HEK293T (cell line): ENCODE results near the gene SARS2.

ENCODE experiments used
- CTCF ChIA-PET: fragments of 350-600 bp; formaldehyde crosslinking; extraction: SDS; loops from one replicate; lab custom pipeline; 2021; ENCODE audit warnings: antibody characterized with exemption, inconsistent platforms; lab: Yijun Ruan, JAX
- POLR2A ChIA-PET: fragments of 350-600 bp; formaldehyde crosslinking; extraction: SDS; loops from one replicate; lab custom pipeline; 2020; ENCODE audit warnings: antibody characterized with exemption, inconsistent platforms; lab: Yijun Ruan, JAX
- DNase-seq: peaks from one replicate; pipeline ENCODE4 v3.0.0; 2012; ENCODE audit warnings: mixed read lengths; ENCODE audit errors: extremely low spot score
- ARNT ChIP-seq: fragments of 450-650 bp; IDR thresholded peaks from 2 replicates; pipeline ENCODE4 v1.6.1; 2017; ENCODE audit warnings: mild to moderate bottlenecking
- BHLHE40 ChIP-seq: fragments of 450-650 bp; IDR thresholded peaks from 2 replicates; pipeline ENCODE4 v1.6.1; 2016; ENCODE audit warnings: mild to moderate bottlenecking, moderate library complexity, borderline replicate concordance
- CTBP1 ChIP-seq: fragments of 450-650 bp; IDR thresholded peaks from 2 replicates; pipeline ENCODE4 v1.6.1; 2016; ENCODE audit warnings: borderline replicate concordance
- ELF4 ChIP-seq: fragments of 450-650 bp; IDR thresholded peaks from 2 replicates; pipeline ENCODE4 v1.6.1; 2017; ENCODE audit warnings: antibody characterized with exemption
- FOXA1 ChIP-seq: fragments of 450-650 bp; IDR thresholded peaks from 2 replicates; pipeline ENCODE4 v1.6.1; 2016; ENCODE audit warnings: mild to moderate bottlenecking
- FOXK2 ChIP-seq: fragments of 450-650 bp; IDR thresholded peaks from 2 replicates; pipeline ENCODE4 v1.6.1; 2016; ENCODE audit warnings: mild to moderate bottlenecking
- FOXM1 ChIP-seq: fragments of 450-650 bp; IDR thresholded peaks from 2 replicates; pipeline ENCODE4 v1.6.1; 2017; ENCODE audit warnings: mild to moderate bottlenecking, borderline replicate concordance
- HDGF ChIP-seq: fragments of 450-650 bp; IDR thresholded peaks from 2 replicates; pipeline ENCODE4 v1.6.1; 2017; ENCODE audit warnings: antibody characterized with exemption, borderline replicate concordance
- L3MBTL2 ChIP-seq: fragments of 450-650 bp; conservative IDR thresholded peaks from 2 replicates; pipeline ENCODE4 v1.6.1; 2016; ENCODE audit warnings: mild to moderate bottlenecking
- LEF1 ChIP-seq: fragments of 450-650 bp; IDR thresholded peaks from 2 replicates; pipeline ENCODE4 v1.6.1; 2017; ENCODE audit warnings: mild to moderate bottlenecking, borderline replicate concordance
- NFRKB ChIP-seq: fragments of 450-650 bp; IDR thresholded peaks from 2 replicates; pipeline ENCODE4 v1.6.1; 2016; ENCODE audit warnings: mild to moderate bottlenecking, moderate library complexity
- PKNOX1 ChIP-seq: fragments of 450-650 bp; IDR thresholded peaks from 2 replicates; pipeline ENCODE4 v1.6.1; 2016
- SP1 ChIP-seq: fragments of 450-650 bp; IDR thresholded peaks from 2 replicates; pipeline ENCODE4 v1.6.1; 2017
- SUZ12 ChIP-seq: fragments of 450-650 bp; IDR thresholded peaks from 2 replicates; pipeline ENCODE4 v1.6.1; 2016; ENCODE audit warnings: mild to moderate bottlenecking
- TARDBP ChIP-seq: fragments of 450-650 bp; IDR thresholded peaks from 2 replicates; pipeline ENCODE4 v1.6.1; 2016
- ZNF384 ChIP-seq: fragments of 450-650 bp; IDR thresholded peaks from 2 replicates; pipeline ENCODE4 v1.6.1; 2016

Gene SARS2

GRCh38 chr19:38900743-38901190, 29.8 kb downstream of the SARS2 start:
- TF ChIP-seq FOXK2 (no peak), ELF4 (no peak), SP1 (no peak), FOXA1 (no peak), FOXM1 (no peak), ARNT (no peak), HDGF (no peak), PKNOX1 (no peak), SUZ12 (no peak)
- DNase-seq = no peak
- ChIA-PET CTCF (interaction anchor here (0.7 to 1.8 kb wide), 3 partner anchors 13 to 45 kb away, joined by 5 to 9 read pairs (median 5); partner anchors contain the start of gene SARS2), POLR2A (interaction anchor here (1.3 to 1.7 kb wide), 6 partner anchors 13 to 253 kb away, joined by 4 to 14 read pairs (median 4); partner anchors contain the start of genes ACTN4, MRPS12 and SARS2)

GRCh38 chr19:38900202-38900629, 30.3 kb downstream of the SARS2 start:
- ChIA-PET POLR2A (interaction anchor here (1.0 to 1.7 kb wide), 9 partner anchors 12 to 282 kb away, joined by 3 to 14 read pairs (median 4); partner anchors contain the start of genes ACTN4, EIF3K, HNRNPL and MRPS12), CTCF (interaction anchor here (1.7 to 1.8 kb wide), 2 partner anchors 13 to 30 kb away, joined by 5 to 9 read pairs; partner anchors contain the start of gene SARS2)
- TF ChIP-seq FOXK2 (no peak), HDGF (no peak), FOXM1 (no peak), SUZ12 (no peak), CTBP1 (no peak), ARNT (no peak), LEF1 (no peak), FOXA1 (no peak), L3MBTL2 (no peak; the same call in 1 of the 2 replicates), ZNF384 (no peak), BHLHE40 (no peak), NFRKB (no peak), SP1 (no peak), PKNOX1 (no peak), TARDBP (no peak), ELF4 (no peak)
- DNase-seq = no peak

- TF ChIP-seq LEF1 (no peak), TARDBP (no peak), CTBP1 (no peak), ELF4 (peak; percentile 90), L3MBTL2 (peak; percentile 84), FOXM1 (no peak), FOXK2 (no peak), ZNF384 (no peak), BHLHE40 (no peak), NFRKB (no peak), FOXA1 (no peak), SP1 (no peak), PKNOX1 (peak; percentile 88)
- CTCF ChIA-PET = interaction anchor here (1.7 to 1.8 kb wide), 2 partner anchors 12 to 30 kb away, joined by 5 to 9 read pairs; partner anchors contain the start of gene SARS2
- peak; percentile 97 for DNase-seq
- POLR2A ChIA-PET = interaction anchor here (0.6 to 1.7 kb wide), 11 partner anchors 12 to 281 kb away, joined by 3 to 14 read pairs (median 4); partner anchors contain the start of genes ACTN4, EIF3K, HNRNPL and MRPS12
These were observed 30.9 kb downstream of the SARS2 start, which contains the start of the genes NFKBIB and SIRT2 for GRCh38 chr19:38899447-38900201. Gene NFKBIB, plus strand, starts transcription at chr19:38899969. Its CDS starts 64 bp downstream, at chr19:38900033. Gene SIRT2, minus strand, starts transcription at chr19:38899618. Its CDS starts 97 bp downstream, at chr19:38899521.

- CTCF ChIA-PET = no interaction called here
- POLR2A ChIA-PET = no interaction called here
- DNase-seq = no peak
- TF ChIP-seq PKNOX1 = no peak
- TF ChIP-seq ELF4 = no peak
- no peak for TF ChIP-seq HDGF
- no peak for TF ChIP-seq NFRKB
- no peak for TF ChIP-seq BHLHE40
- TF ChIP-seq TARDBP = no peak
- TF ChIP-seq ZNF384 = no peak
- no peak for TF ChIP-seq FOXK2
- no peak for TF ChIP-seq CTBP1
- no peak for TF ChIP-seq SUZ12
These were observed 31.6 kb downstream of the SARS2 start for GRCh38 chr19:38898788-38899446.

GRCh38 chr19:38894968-38895367, 35.6 kb downstream of the SARS2 start:
- CTCF ChIA-PET = no interaction called here
- no peak for DNase-seq
- TF ChIP-seq NFRKB = no peak
- POLR2A ChIA-PET = no interaction called here
